DOHH2 (cell line): ENCODE results near the gene SAMD15.
"Not testable (repeated sequence)": the region's sequence is repeated elsewhere in the genome, so short reads cannot be mapped to it uniquely, and the experiment has no call there.

Source experiments
- H3F3A ChIP-seq: fragments of 200-600 bp; sonication (generic), shearing (Covaris generic); 2 replicates; pipeline ENCODE4 v1.6.0; 2016; ENCODE audit warnings: antibody characterized with exemption, mild to moderate bottlenecking; ENCODE audit not compliant: control insufficient read depth, insufficient read depth
- H3K27ac ChIP-seq: fragments of 200-600 bp; sonication (generic); 2 replicates; pipeline ENCODE4 v1.5.1; 2014; ENCODE audit warnings: low read depth, mild to moderate bottlenecking, low read length, moderate library complexity
- H3K27me3 ChIP-seq: fragments of 200-600 bp; sonication (generic); 2 replicates; pipeline ENCODE4 v1.6.1; 2014; ENCODE audit warnings: mild to moderate bottlenecking, low read length, mixed read lengths; ENCODE audit not compliant: control insufficient read depth
- H3K36me3 ChIP-seq: fragments of 200-600 bp; sonication (generic); 2 replicates; pipeline ENCODE4 v1.6.1; 2014; ENCODE audit warnings: mild to moderate bottlenecking, low read length, moderate library complexity, mixed read lengths; ENCODE audit not compliant: control insufficient read depth
- H3K4me1 ChIP-seq: fragments of 200-600 bp; sonication (generic); 2 replicates; pipeline ENCODE4 v1.6.1; 2014; ENCODE audit warnings: mild to moderate bottlenecking, low read length, mixed read lengths; ENCODE audit not compliant: control insufficient read depth
- H3K4me2 ChIP-seq: fragments of 200-600 bp; sonication (generic); 2 replicates; pipeline ENCODE4 v1.6.0; 2014; ENCODE audit warnings: mild to moderate bottlenecking, low read length, moderate library complexity
- H3K4me3 ChIP-seq: fragments of 200-600 bp; sonication (generic); 2 replicates; pipeline ENCODE4 v1.5.1; 2014; ENCODE audit warnings: mild to moderate bottlenecking, low read length, mixed read lengths
- H3K79me2 ChIP-seq: fragments of 200-600 bp; sonication (generic); 2 replicates; pipeline ENCODE4 v1.6.1; 2014; ENCODE audit warnings: mild to moderate bottlenecking, low read length, mixed read lengths; ENCODE audit not compliant: control insufficient read depth
- H3K9me2 ChIP-seq: fragments of 200-600 bp; sonication (generic); replicated peaks from 2 replicates; pipeline ENCODE4 v1.6.1; 2014; ENCODE audit warnings: mild to moderate bottlenecking, low read length, mixed read lengths; ENCODE audit not compliant: control insufficient read depth
- H3K9me3 ChIP-seq: fragments of 200-600 bp; sonication (generic); 2 replicates; pipeline ENCODE4 v1.6.1; 2014; ENCODE audit warnings: antibody characterized with exemption, low read length, mixed read lengths; ENCODE audit not compliant: control insufficient read depth, insufficient read depth
- H4K20me1 ChIP-seq: fragments of 200-600 bp; sonication (generic); 2 replicates; pipeline ENCODE4 v1.6.0; 2014; ENCODE audit warnings: low read depth, mild to moderate bottlenecking, antibody characterized with exemption, low read length, moderate library complexity; ENCODE audit not compliant: control insufficient read depth, insufficient read depth
- CTCF ChIP-seq: fragments of 200-600 bp; sonication (generic); IDR thresholded peaks from one replicate; pipeline ENCODE4 v1.5.1; 2014; ENCODE audit warnings: antibody characterized with exemption, mild to moderate bottlenecking, low read depth, low read length; ENCODE audit not compliant: poor library complexity, severe bottlenecking
- EZH2phosphoT487 ChIP-seq: fragments of 200-600 bp; sonication (generic); IDR thresholded peaks from 2 replicates; pipeline ENCODE4 v1.6.1; 2017; ENCODE audit warnings: borderline replicate concordance, mild to moderate bottlenecking, antibody characterized with exemption, low read length, moderate library complexity, mixed read lengths

SAMD15 gene

GRCh38 chr14:77406718-77407117 lies 29.5 kb downstream of the SAMD15 start:
- H3K27ac ChIP-seq: no peak overlapping the region
- H3K27me3 ChIP-seq: no peaks in the 10 kb centered on the region
- no peak for TF ChIP-seq EZH2phosphoT487
- TF ChIP-seq CTCF: no peak
- no peaks in the 10 kb centered on the region for H3K9me2 ChIP-seq
- no peaks in the 10 kb centered on the region for H4K20me1 ChIP-seq
- H3K4me1 ChIP-seq: peaks cover 11% of the 10 kb centered on the region
- no peak overlapping the region for H3K4me2 ChIP-seq
- no peaks in the 10 kb centered on the region for H3K79me2 ChIP-seq
- no peak overlapping the region for H3K4me3 ChIP-seq
- H3K9me3 ChIP-seq: no peaks in the 10 kb centered on the region
- no peaks in the 10 kb centered on the region for H3F3A ChIP-seq
- H3K36me3 ChIP-seq: no peaks in the 10 kb centered on the region

- no peak for TF ChIP-seq CTCF
- TF ChIP-seq EZH2phosphoT487: no peak
- no peaks in the 10 kb centered on the region for H3K79me2 ChIP-seq
- no peaks in the 10 kb centered on the region for H3K9me3 ChIP-seq
- H3K4me2 ChIP-seq: no peak overlapping the region
- no peaks in the 10 kb centered on the region for H3K36me3 ChIP-seq
- no peak overlapping the region for H3K4me3 ChIP-seq
- H4K20me1 ChIP-seq: no peaks in the 10 kb centered on the region
- H3K4me1 ChIP-seq: peaks cover 9% of the 10 kb centered on the region
- no peak overlapping the region for H3K27ac ChIP-seq
- H3K9me2 ChIP-seq: no peaks in the 10 kb centered on the region
- H3F3A ChIP-seq: no peaks in the 10 kb centered on the region
- no peaks in the 10 kb centered on the region for H3K27me3 ChIP-seq
Observed at GRCh38 chr14:77407158-77407557, 30.0 kb downstream of the SAMD15 start.

- H4K20me1 ChIP-seq: no peaks in the 10 kb centered on the region
- H3K27ac ChIP-seq: no peak overlapping the region
- no peaks in the 10 kb centered on the region for H3K27me3 ChIP-seq
- no peak overlapping the region for H3K4me2 ChIP-seq
- H3K4me1 ChIP-seq: peaks cover 9% of the 10 kb centered on the region
- no peaks in the 10 kb centered on the region for H3K79me2 ChIP-seq
- TF ChIP-seq CTCF (peak; percentile 45), EZH2phosphoT487 (no peak)
- H3F3A ChIP-seq: no peaks in the 10 kb centered on the region
- H3K36me3 ChIP-seq: no peaks in the 10 kb centered on the region
- H3K9me2 ChIP-seq: no peaks in the 10 kb centered on the region
- no peaks in the 10 kb centered on the region for H3K9me3 ChIP-seq
- H3K4me3 ChIP-seq: no peak overlapping the region
Observed at GRCh38 chr14:77409131-77409533, 32.0 kb downstream of the SAMD15 start.

- not testable (repeated sequence) for H3K27me3 ChIP-seq, H3K4me1 ChIP-seq, H3K4me3 ChIP-seq, H3F3A ChIP-seq, H3K36me3 ChIP-seq, H3K9me2 ChIP-seq, H3K79me2 ChIP-seq, H3K27ac ChIP-seq, H4K20me1 ChIP-seq, H3K4me2 ChIP-seq, H3K9me3 ChIP-seq
Observed at GRCh38 chr14:77415403-77416030, 38.3 kb downstream of the SAMD15 start.

- H3K27ac ChIP-seq, H4K20me1 ChIP-seq, H3K9me2 ChIP-seq, H3K36me3 ChIP-seq, H3K4me3 ChIP-seq, H3K4me1 ChIP-seq, H3K79me2 ChIP-seq, H3F3A ChIP-seq, H3K27me3 ChIP-seq, H3K9me3 ChIP-seq, H3K4me2 ChIP-seq: not testable (repeated sequence)
Observed at GRCh38 chr14:77416098-77416497, 38.9 kb downstream of the SAMD15 start.
